NCI-H2029 treated with DMSO at 0.1 percent for 48 hours (cell line): Measurements from ENCODE around the gene REXO4.
"Not testable (repeated sequence)": the region's sequence is repeated elsewhere in the genome, so short reads cannot be mapped to it uniquely, and the experiment has no call there.

Source experiments
- DNase-seq: peaks from one replicate; lab custom pipeline; 2025; lab: John Stamatoyannopoulos, UW

REXO4 gene

DNA sequence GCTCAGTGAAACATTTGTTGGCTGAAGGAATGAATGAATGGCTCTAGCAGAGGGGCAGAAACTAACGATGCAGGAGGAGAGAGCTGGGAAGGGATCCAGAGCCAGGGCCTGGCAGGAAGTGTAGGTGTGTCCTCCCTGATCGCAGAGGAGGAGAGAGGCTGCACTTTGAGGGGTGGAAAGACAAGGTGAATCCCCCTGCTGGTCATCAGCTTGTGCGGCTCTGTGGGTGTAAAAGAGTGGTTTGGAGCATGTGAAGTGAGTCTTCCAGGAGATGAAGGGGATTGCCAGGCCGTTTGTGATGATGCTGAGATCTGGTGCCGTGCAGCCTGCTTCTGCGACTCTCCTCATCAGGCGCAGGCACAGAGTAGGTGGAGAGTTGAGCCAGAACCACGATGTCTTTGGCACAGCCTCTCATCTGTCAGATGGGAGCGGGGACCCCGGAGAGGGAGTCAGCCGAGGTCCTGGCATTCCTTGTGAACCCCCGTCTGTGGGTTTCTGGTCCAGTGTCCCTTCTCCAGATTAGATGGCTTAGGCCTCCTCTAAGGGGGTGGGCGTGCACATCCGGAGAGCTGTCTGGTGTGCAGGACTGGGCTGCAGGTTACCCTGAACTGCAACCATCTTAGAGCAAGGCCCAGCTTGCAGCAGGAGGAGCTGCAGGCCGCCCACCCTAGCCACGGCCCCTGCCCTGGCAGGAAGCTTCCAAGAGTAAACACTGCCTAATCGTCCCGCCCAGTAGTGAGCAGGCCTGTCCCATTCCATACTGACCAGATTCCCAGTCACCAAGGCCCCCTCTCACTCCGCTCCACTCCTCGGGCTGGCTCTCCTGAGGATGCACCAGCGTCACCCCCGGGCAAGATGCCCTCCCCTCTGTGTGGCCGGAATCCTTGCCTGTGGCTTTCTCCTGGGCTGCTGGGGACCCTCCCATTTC is 4.1 kb upstream of the REXO4 start, which contains the start of gene ADAMTS13:
Gene ADAMTS13, plus strand, starts transcription at position 753 of the 928 bp plus-strand sequence. Its CDS starts 77 bp downstream, at position 830.
- no peak for DNase-seq

DNA sequence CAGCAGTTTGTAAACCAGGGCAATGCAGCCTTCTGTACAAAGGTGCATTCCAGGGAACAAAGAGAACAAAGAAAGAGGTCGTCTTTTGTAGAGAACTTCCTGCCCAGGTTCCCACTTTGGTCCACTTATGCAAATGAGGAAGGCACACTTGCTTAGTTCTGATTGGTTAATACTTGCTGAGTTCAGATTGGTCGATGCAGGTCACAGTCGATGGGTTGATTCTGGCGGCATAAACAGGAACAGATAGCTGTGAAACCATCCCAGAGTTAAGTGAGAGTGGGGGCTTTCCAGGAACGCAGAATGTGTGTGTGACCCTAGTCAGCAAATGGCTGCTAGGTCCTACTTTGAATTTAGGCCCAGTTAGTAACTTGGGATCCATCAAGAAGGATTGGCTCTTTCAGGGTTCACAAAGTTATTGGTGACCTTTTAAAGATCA is 2.6 kb upstream of the REXO4 start:
- DNase-seq = no peak

DNA sequence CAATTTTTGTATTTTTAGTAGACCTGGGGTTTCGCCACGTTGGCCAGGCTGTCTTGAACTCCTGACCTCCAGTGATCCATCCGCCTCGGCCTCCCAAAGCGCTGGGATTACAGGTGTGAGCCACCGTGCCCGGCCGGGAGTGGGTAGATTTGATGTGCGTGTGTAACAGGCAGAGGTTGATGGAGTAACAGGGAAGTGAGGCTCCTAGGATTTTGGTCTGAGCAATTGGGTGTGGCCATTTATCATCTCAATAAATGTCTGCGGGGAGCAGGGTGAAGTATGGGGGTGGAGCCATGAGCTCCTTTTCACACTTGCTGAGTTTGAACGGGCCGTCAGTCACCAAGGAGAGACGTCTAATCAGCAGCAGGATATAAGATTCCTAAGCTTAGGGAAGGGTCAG is 1.2 kb upstream of the REXO4 start:
- no peak for DNase-seq

DNA sequence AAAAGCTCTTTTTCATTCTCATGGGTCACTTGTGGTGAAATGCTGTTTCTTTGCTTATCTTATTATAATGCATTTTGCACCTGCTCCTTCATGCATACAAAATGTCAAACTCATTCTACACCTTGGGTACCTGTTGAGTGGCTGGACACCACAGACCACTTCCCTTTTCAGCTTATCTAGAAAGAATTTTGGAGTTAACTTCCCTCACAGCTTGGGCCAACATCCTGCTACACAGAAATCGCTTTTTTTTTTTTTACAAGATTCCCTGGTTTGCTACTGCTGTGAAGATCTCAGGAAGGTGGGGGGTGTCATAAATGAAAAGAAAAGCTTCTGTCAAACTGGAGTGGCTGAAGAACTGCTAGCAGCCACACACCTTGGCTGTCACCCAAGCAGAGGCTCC is 2.6 kb downstream of the REXO4 start:
- DNase-seq = no peak

DNA sequence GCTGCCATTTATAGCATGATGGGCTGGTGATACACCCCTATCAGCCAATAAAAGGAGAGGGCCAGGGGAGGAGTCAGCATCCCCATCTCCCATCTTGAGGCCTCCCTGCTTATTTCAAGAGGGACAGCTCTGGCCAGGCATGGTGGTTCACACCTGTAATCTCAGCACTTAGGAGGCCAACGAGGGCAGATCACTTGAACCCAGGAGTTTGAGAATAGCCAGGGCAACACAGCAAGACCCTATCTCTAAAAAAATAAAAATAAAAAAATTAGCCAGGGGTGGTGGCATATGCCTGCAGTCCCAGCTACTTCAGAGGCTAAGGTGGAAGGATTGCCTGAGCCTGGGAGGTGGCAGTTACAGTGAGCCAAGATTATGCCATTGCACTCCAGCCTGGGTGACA is 9.8 kb downstream of the REXO4 start:
- DNase-seq = no peak

DNA sequence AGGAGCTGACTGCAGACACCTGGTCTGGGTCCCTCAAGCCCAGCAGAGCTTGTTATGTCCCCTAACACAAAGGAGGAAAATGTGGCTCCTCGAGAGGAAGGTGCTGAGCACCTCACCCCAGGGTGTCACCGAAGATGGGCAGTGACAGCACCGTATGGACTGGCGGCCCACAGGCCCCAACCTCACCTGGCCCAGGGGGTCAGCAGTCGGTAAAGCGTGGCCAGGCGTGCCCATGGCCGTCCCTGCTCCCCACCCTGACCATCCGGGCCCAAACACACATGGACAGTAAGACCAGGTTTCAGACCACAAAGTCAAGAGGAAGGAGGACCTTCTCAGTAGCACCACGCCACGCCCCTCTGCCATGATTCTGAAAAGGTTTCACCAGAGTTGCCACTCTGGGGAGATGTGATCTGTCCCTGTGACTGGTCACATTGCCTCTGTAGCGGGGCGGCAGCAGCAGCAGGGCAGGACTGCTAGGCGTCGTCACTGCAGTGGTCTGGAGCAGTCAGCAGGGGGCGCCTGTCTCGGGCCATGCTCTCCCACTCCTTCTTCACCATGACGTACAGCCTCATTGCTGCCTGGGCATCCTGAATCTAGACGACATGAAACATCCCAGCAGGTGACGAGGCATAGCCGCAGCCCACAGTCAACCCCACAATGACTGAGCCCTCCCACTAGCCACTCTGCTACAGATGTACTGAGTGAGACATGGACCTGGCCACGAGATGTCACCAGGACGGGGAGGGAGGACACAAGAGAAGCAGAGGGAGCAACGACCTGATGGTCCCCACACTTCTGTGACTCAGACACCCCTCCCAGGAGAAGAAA is 11.1 kb downstream of the REXO4 start:
- peak; percentile 62 for DNase-seq

DNA sequence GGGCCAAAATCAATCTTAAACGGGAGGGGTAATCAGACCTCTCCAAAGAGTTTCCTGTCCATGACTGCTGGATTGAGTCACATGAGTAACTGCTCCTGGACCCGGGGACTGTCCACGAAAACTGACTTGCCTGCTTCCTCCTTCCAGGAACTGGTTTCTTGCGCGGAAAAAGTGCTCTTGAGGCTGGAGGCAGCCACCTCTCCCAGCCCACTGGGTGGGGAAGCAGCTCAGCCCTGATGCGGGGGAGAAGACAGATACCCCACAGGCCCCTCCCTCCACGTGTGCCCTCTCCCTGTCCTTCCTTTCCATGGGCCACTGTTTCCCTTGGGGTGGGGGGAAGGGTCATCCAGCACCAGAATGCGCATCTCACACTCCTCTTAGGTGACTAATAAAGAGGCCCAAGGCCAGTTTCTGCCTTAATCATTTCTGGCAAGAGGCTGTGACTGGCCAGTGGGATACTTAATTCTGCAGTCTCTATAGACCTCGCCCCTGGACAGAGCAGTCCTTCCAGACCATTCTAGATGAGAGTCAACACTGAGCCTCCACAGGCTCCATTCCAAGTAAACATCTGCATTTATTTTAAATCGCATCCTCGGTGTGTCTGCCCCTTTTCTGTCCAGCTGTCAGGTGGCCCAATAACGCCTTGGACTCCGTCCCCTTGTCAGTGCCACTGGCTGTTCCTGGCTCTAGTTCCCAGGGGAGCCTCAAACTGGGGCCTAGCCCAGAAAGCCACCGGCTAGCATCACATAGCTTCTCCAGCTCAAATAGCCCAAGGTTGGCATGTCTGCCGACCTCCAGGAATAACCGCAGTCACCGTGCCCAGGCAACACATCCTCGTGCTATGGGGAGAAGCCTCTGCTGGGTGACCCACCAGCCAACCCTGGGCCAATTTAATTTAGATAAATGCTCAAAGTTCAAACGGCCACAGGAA is 12.0 kb downstream of the REXO4 start:
- no peak for DNase-seq

DNA sequence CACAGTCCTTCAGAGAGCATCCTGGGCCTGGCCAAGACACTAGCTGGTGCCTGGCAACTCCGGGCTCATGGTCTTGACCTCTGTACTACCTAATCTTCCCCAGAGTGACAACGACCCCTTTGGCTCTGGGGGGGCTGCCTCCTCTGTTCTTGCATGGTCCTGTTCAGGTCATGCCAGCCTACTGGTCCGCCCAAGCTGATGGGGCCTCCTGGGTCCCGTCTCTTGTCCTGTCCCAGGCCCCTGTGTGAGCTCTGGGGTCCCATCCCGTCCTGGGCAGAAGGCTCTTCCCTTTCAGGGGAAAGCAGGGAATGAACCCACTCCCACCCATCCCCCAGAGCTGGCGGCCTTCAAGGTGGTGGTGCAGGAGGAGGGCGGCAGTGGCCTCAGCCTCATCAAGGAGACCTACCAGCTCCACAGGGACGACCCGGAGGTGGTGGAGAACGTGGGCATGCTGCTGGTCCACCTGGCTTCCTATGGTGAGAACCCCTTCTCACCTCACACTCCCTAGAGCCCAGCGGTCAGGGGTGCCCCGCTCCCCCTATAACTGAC is 13.3 kb downstream of the REXO4 start:
- DNase-seq = no peak

DNA sequence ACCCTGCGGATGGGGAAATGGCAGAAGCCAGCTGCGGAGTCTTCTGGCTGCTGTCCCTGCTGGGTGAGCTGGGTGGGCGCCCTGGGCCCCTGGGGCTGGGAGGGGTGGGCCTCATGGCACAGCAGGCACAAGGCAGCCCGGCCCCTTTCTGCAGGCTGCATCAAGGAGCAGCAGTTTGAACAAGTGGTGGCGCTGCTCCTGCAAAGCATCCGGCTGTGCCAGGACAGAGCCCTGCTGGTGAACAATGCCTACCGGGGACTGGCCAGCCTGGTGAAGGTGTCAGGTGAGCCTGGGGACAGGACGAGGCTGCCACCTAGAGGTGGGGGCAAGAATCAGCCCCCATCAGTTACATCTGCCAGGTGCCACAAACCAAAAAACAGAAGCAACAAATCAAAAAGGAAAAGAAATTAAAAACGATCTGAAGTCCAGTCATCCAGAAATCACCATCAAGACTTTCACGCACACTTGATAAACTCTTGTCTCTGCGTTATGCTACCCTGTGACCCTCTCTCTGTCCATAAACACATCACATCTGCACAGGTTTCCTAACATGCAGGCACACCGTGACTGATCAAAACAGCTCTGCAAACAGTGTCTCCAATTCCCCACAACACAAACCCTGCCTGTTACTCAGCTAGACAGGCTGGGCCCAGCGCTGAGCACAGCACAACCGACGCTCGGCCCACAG is 13.9 kb downstream of the REXO4 start:
- peak; percentile 60 for DNase-seq

DNA sequence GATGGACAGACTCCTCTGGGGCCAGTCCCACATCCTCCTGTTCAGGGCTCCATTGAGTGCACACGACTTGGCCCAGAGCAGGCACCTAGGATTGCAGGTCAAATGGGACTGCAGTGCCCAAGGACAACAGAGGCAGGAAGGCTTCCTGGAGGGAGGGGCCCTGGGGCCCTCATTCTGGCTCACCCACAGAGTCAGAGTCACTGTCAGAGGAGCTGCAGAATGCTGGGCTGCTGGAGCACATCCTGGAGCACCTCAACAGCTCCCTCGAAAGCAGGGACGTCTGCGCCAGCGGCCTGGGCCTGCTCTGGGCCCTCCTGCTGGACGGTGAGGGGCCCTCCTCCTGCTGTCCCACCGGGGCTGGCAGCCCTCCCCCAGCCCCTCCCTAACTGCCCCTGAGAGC is 15.1 kb downstream of the REXO4 start:
- DNase-seq = no peak

DNA sequence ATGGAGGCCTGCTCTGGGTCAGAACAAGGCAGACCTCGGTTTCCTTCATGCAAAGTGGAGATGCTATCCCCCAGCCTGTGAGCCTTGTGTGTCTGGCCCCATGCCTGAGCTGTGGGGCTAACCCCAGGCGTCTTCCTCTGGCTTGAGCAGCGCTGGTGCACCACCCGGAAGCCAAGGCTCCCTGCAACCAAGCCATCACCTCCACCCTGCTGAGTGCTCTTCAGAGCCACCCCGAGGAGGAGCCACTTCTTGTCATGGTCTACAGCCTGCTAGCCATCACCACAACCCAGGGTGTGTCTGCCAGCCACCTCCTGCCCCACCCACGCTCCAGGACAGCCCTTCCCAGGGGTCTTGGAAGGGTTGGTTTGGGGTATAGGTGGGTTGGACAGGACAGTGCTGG is 16.2 kb downstream of the REXO4 start:
- no peak for DNase-seq

DNA sequence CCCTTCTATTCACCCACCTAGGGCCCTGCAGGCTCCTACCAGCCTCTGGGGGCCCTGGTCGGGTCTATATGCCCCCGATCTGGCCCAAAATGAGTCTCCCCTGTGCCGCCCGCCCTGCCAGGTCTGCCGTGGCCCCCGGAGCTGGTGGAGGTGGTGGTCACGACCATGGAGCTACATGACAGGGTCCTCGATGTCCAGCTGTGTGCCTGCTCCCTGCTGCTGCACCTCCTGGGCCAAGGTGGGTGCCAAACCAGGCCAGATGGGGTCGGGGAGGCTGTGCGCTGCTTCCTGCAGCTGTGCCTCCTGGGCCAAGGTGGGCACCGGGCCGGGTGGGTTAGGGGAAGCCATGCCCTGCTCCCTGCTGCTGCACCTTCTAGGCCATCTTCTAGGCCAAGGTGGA is 17.5 kb downstream of the REXO4 start:
- no peak for DNase-seq

DNA sequence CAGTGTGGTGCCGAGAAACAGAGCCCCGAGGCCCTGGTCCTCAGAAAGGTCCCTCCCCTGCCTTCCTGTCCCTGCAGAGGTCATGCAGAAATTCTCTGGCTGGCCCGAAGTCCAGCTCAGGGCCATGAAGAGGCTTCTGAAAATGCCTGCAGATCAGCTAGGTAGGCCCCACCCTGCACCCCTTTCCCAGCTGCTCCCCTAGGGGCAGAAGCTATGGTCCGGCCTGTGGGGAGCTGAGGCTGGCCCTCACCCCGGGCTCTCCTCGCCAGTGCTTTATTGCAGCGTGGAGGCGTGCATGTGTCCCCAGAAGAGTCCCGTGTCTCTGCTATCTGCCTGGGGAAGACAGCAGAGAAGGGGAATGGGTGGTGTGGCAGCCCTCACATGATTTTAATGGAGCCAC is 19.9 kb downstream of the REXO4 start:
- DNase-seq = no peak

DNA sequence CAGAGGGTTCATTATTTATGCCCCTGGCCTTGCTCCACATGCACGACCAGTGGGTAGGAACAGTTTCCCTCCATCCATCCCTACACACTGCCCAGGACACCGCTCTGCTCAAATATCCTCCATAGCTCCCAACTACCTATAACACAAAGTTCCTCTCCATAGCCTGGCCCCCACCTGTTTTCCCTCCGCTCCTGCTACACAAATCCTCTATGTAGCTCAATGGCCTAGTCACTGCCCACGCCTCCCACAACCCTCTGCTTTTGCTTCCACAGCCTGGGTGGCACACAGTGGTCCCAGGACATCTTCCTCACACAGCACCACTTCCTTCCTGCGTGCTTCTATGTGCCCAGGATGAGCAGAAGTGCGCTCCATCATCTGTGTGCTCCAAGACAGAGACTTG is 20.4 kb downstream of the REXO4 start:
- no peak for DNase-seq

DNA sequence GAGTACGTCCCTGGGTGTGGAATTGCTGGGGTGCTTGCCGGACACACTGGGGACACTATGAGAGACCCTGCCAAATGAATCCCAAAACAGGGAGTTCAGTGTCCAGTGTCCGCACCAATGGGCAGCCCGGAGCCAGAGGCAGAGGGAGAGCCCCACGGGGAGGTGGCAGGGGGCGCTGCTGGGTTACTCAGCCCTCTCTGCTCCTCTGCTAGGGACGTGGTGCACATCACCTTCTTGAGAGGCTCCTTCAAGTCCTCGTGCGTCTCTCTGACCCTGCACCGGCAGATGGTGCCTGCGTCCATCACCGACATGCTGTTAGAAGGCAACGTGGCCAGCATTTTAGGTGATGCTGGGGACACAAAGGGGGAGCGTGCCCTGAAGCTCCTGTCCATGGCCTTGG is 20.9 kb downstream of the REXO4 start:
- no peak for DNase-seq

DNA sequence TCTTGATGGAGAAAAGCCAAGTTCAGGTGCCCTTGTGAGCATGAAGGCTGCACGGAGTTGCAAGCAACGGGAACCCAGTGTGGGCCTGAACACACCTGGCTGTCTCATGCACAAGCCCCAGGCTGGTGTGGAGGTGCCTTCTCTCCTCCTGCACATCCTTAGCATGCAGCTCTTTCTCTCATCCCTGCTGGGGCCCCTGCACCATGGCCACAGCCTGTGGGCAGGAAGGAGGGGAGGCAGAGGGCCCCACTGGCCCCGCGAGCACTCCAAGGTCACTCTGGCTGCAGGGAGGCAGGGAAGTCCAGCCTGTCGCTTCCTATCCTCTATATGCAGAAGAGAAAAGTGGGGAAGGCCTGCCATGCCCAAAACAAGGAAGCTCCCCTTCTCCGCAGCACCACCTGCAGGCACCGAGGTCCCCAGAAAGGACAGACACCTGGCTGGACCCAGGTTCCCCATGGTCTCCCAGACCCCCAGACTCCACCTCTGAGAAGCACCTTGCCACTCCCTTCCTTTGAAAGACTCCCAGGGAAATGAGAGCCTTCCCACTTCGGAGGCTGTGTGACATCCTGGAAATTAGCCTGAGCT is 23.0 kb downstream of the REXO4 start:
- no peak for DNase-seq

DNA sequence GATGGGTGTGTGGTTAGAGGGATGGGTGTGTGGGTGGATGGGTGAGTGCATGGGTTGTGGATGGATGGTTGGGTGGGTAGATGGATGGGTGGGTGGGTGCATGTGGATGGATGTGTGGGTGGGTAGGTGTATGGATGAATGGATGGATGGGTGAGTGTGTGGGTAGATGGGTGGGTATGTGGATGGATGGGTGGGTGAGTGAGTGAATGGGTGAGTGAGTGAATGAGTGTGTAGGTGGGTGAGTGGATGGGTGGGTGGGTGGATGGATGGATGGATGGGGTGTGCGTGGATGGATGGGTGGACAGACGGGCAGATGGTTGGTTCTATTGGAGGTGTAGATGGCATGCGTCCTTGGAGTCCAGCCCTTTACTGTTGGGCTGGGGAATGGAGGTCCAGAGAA is 24.4 kb downstream of the REXO4 start:
- no peak for DNase-seq

DNA sequence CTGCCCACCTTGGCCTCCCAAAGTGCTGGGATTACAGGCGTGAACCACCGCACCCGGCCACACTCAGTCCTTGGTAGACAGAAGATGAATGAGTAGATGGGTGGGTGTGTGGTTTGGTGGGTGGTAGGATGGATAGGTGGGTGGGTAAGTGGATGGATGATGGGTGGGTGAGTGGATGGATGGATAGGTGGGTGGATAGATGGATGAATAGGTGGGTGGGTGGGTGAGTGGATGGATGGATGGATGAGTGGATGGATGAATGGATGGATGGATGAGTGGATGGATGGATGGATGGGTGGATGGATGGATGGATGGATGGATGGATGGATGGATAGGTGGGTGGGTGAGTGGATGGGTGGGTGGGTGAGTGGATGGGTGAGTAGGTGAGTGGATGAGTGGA is 25.5 kb downstream of the REXO4 start:
- DNase-seq = not testable (repeated sequence)

DNA sequence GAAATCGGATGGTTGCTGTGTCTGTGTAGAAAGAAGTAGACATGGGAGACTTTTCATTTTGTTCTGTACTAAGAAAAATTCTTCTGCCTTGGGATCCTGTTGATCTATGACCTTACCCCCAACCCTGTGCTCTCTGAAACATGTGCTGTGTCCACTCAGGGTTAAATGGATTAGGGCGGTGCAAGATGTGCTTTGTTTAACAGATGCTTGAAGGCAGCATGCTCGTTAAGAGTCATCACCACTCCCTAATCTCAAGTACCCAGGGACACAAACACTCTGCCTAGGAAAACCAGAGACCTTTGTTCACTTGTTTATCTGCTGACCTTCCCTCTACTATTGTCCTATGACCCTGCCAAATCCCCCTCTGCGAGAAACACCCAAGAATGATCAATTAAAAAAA is 26.4 kb downstream of the REXO4 start:
- not testable (repeated sequence) for DNase-seq

DNA sequence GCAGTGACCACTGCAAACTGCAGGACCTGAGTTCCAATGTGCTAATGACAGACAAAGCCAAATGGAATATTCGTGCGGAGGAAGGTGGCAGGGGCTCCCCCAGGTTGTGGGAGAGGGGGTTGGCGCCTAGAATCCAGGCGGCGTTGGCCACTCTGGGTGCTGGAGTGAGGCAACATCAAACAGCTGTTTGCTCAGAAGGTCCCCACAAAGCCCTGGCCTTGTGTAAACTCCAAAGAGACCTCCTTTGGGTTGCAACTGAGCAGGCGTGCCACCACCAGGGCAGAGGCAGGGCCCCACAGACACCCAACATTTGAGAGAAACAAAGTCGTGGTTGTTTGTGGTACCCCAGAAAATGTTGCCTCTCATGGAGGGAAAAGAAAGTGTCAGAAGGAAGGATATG is 27.1 kb downstream of the REXO4 start:
- no peak for DNase-seq

DNA sequence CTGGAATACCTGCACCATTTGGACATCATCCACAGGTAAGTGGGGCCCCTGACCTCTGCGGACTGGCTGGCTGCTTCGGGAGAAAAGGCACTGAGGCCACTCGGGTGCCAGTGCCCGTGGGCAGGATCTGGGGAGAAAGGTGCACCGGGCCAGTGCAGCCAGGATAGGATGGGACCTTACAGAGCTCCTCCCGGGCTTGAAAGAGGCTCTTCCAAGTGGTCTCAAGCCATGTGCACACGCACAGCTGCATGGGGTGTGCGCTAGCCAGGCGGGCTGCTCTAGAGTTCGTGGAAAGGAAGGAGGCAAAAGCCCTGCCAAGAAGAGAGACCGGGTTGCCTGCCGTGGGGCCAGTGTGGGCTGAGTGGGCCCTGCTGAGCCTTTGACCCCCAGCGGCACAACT is 28.2 kb downstream of the REXO4 start:
- no peak for DNase-seq
